Heart left ventricle (tissue), 16 donors: ENCODE measurements around the gene SUSD1. TPM values are rescaled to one million over a fixed set of nuclear protein-coding genes. Genes with fewer than 3 reads are reported as not detected.

Experiments used
- ATAC-seq, 4 donors: fragments of 200-7000 bp; cut with Tn5 transposase; one replicate each; pipeline ENCODE4 v1.9.1; 2020 to 2022; ENCODE audit warnings: moderate library complexity in 4 of 4, mild to moderate bottlenecking in 3 of 4, moderate number of reproducible peaks in 1 of 4
- DNase-seq, 5 donors: peaks; one replicate each; pipeline ENCODE4 v3.0.0-alpha.2; 2020
- H3K27ac ChIP-seq, 12 donors: fragments of 200-600 bp; sonication (generic) in 4 of 12; one replicate each; pipeline versions ENCODE4 v1.5.0 to v1.8.0; 2016 to 2022; ENCODE audit warnings: mild to moderate bottlenecking in 2 of 12
- H3K27me3 ChIP-seq, 9 donors: fragments of 200-600 bp; sonication (generic) in 2 of 9; one replicate each; pipeline versions ENCODE4 v1.5.1 to v1.8.0; 2016 to 2022; ENCODE audit warnings: mild to moderate bottlenecking in 3 of 9
- H3K36me3 ChIP-seq, 9 donors: fragments of 200-600 bp; sonication (generic) in 2 of 9; one replicate each; pipeline versions ENCODE4 v1.5.0 to v1.8.0; 2018 to 2022; ENCODE audit warnings: mild to moderate bottlenecking in 2 of 9
- H3K4me1 ChIP-seq, 12 donors: fragments of 200-600 bp; sonication (generic) in 4 of 12; one replicate each; pipeline versions ENCODE4 v1.5.0 to v1.8.0; 2016 to 2022; ENCODE audit warnings: mild to moderate bottlenecking in 3 of 12
- H3K4me3 ChIP-seq, 12 donors: fragments of 200-600 bp; sonication (generic) in 4 of 12; one replicate each; pipeline versions ENCODE4 v1.5.0 to v1.8.0; 2017 to 2022; ENCODE audit warnings: mild to moderate bottlenecking in 9 of 12, moderate library complexity in 4 of 12
- H3K9me3 ChIP-seq, 12 donors: fragments of 200-600 bp; sonication (generic) in 4 of 12; one replicate each; pipeline versions ENCODE4 v1.5.0 to v1.8.0; 2016 to 2022; ENCODE audit warnings: mild to moderate bottlenecking in 1 of 12
- POLR2A ChIP-seq, 2 donors: fragments of 450-650 bp; IDR thresholded peaks; one replicate each; pipeline ENCODE4 v1.6.1; 2017; ENCODE audit warnings: antibody characterized with exemption in 2 of 2, mild to moderate bottlenecking in 2 of 2, moderate library complexity in 2 of 2
- WGBS, 4 donors: extraction: QIAGEN DNeasy Blood & Tissue Kit in 2 of 4; methylation state at CpG; one replicate each; pipeline versions ENCODE4 v1.1.5 to v1.1.7; 2013 to 2018; 5-methylcytosine and 5-hydroxymethylcytosine counted together
- intact Hi-C, 10 donors: fragments of 100-400 bp; cut with DNase I; formaldehyde crosslinking; loops; one replicate each; pipeline versions ENCODE4 v1.11.1 to v1.14.2; 2022
- polyA plus RNA-seq, 2 donors: library from polyadenylated mRNA; stranded (reverse); fragments of 200-250 nt; gene quantifications; one replicate each; pipeline ENCODE4 v1.2.3, GENCODE V29; 2013
- total RNA-seq, 9 donors: library from RNA; depleted of rRNA in 2 of 9; stranded (reverse); fragments of >200 nt in 2 of 9; fragmentation: NEBNext Ultra II Directional in 3 of 9; extraction: Animal tissue kit (Norgen Biotek cat#: 25700) in 3 of 9; gene quantifications; one replicate each; pipeline versions ENCODE4 v1.1.0 to v1.2.4, GENCODE V29; 2016 to 2023
- TF ChIP-seq, protein P1 (sequence below), 12 donors: fragments of 200-600 bp; sonication (generic) in 4 of 12; IDR thresholded peaks; one replicate each; pipeline versions ENCODE4 v1.5.0 to v1.8.0; 2018 to 2022; ENCODE audit warnings: antibody characterized with exemption in 12 of 12, mild to moderate bottlenecking in 5 of 12
- donor health status: ischemic (EF 13 %, LVEDD 7.1; RV severe dilation, severe dysfunction).
- donor health status: healthy with polysubstance abuse.
- donor health status: DM: no; HTN: yes; CAD: no.
- donor health status: DM: no; HTN: no; CAD: no.
- donor health status: ischemic (EF 25% LVEDD 6.9; RV normal size, moderate dysfunction).
- donor health status: ischemic (EF 25% LVEDD 5.7; RV mildly dilated, moderate dysfunction).
- donor health status: healthy.
- donor health status: DM: yes; HTN: yes; CAD: no.
- donor health status: ischemic (EF 35%, LVEDD 5.7; RV mildly dilated, moderate dysfunction).
- donor health status: nonischemic (EF 11% LVEDD 7.7; RV severe dilation, severe dysfunction).
- donor health status: DM: yes; HTN: yes; CAD: no.
- donor health status: PGD.
- donor health status: ischemic (EF 29% LVEDD 5.4; RV normal size, mild dysfunction).
- donor health status: nonischemic (EF 23%, LVEDD 6.1; RV moderate dilation, normal function).

Gene SUSD1
- total and polyA plus RNA-seq, 11 donors: 1.0 to 22.7 (median 6.0) TPM

DNA sequence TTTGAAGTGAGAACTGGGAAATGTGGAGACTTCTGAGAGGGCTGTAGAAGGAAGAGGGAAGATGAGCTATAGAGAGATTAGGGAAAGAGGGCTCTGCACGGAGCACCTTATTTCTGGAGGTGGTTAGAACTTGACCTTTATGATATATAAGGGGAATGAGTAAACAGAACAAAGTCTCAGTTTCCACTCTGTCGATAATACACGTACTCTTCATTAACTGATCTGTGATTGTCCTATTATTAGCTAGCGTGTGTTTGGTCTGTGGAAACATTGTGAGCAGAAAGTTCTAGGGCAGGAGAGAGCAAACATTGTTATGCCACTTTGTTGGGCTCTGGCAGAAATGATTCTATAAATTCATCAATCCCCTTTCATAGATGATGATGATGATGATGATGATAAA is 159.9 kb downstream of the SUSD1 start:
- H3K4me1 ChIP-seq: peaks cover 0 to 30% (median 15%) of the 10 kb centered on the region in 12 donors
- WGBS, 4 donors: 90 to 93% (median 91%) methylated on average over 4 of the region's 4 CpGs
- H3K27ac ChIP-seq: no peak overlapping the region
- DNase-seq (no peak), ATAC-seq (no peak)
- H3K36me3 ChIP-seq: no peaks in the 10 kb centered on the region
- TF ChIP-seq POLR2A (IDR thresholded peaks at IDR 0.05): no peak
- TF ChIP-seq, protein P1, sequence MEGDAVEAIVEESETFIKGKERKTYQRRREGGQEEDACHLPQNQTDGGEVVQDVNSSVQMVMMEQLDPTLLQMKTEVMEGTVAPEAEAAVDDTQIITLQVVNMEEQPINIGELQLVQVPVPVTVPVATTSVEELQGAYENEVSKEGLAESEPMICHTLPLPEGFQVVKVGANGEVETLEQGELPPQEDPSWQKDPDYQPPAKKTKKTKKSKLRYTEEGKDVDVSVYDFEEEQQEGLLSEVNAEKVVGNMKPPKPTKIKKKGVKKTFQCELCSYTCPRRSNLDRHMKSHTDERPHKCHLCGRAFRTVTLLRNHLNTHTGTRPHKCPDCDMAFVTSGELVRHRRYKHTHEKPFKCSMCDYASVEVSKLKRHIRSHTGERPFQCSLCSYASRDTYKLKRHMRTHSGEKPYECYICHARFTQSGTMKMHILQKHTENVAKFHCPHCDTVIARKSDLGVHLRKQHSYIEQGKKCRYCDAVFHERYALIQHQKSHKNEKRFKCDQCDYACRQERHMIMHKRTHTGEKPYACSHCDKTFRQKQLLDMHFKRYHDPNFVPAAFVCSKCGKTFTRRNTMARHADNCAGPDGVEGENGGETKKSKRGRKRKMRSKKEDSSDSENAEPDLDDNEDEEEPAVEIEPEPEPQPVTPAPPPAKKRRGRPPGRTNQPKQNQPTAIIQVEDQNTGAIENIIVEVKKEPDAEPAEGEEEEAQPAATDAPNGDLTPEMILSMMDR (IDR thresholded peaks at IDR 0.05): no peak
- H3K27me3 ChIP-seq: no peaks in the 10 kb centered on the region
- no peak overlapping the region for H3K4me3 ChIP-seq
- no peaks in the 10 kb centered on the region for H3K9me3 ChIP-seq
- intact Hi-C loops: no loop called here

DNA sequence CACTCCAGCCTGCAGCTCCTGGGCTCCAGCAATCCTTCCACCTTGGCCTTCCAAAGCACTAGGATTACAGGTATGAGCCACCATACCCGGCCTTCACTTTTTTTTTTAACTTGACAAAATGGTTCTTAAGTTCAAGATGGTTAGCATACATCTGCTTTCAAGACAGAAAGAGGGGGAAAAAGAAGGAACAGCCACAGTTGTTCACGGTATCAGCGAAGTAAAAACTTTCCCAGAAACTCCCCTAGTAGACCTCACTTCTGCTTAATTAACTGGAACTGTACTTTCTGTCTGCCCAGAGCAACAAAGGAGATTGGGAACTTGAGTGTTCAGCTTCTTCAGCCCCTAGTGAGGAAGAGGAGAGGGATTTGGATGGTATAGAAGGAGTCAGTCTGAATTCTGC is 161.8 kb downstream of the SUSD1 start:
- H3K4me1 ChIP-seq: peaks cover 0 to 30% (median 15%) of the 10 kb centered on the region in 12 donors
- DNase-seq (no peak), ATAC-seq (peak in 1 of 4 donors; percentile 23)
- 90 to 97% (median 93%) methylated on average over 3 of the region's 3 CpGs for WGBS, 4 donors
- H3K9me3 ChIP-seq: no peaks in the 10 kb centered on the region
- no peaks in the 10 kb centered on the region for H3K27me3 ChIP-seq
- intact Hi-C loops: no loop called here
- no peaks in the 10 kb centered on the region for H3K36me3 ChIP-seq
- TF ChIP-seq, protein P1 (IDR thresholded peaks at IDR 0.05): no peak
- TF ChIP-seq POLR2A (IDR thresholded peaks at IDR 0.05): no peak
- peak overlapping the region in 6 of 12 donors; percentile 20 to 92 (median 70) for H3K27ac ChIP-seq
- H3K4me3 ChIP-seq: no peak overlapping the region

GRCh38 chr9:112012026-112012902 is 162.8 kb downstream of the SUSD1 start:
- Histone ChIP-seq H3K9me3 (no peaks in the 10 kb centered on the region), H3K4me1 (peaks cover 0 to 30% (median 15%) of the 10 kb centered on the region in 12 donors), H3K4me3 (no peak overlapping the region), H3K27me3 (no peaks in the 10 kb centered on the region), H3K36me3 (no peaks in the 10 kb centered on the region), H3K27ac (peak overlapping the region in 10 of 12 donors; percentile 20 to 92 (median 64))
- intact Hi-C loops: no loop called here
- peak in 4 of 5 donors; percentile 28 to 77 (median 45) for DNase-seq
- peak; percentile 82 to 94 (median 88) for ATAC-seq
- 38 to 53% (median 40%) methylated on average over 4 of the region's 4 CpGs for WGBS, 4 donors
- TF ChIP-seq, protein P1 (IDR thresholded peaks at IDR 0.05): no peak
- no peak for TF ChIP-seq POLR2A (IDR thresholded peaks at IDR 0.05)

DNA sequence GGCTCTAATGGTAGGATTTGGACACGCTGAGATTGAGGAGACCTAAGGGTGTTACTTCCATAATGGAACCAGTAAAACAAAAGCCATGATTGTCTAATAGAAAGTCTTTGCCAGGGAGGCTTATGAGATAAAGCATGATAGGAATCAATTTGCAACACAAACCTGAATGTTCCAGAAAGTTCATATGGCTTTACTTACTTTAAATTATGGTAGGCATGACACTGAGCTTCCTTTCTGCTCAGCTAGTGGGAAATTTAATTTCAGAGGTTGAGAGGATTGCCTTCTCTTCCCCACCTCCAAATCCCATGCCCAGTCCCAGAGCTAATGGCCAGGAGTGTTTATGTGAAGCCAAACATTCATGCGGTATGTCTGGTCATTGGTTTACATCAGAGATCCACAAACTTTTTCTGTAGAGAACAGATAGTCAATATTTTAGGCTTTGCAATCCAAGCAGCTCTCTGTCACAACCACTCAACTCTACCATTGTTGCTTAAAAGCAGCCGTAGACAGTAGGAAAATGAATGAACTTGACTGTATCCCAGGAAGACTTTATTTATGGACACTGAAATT is 164.0 kb downstream of the SUSD1 start:
- H3K27me3 ChIP-seq: no peaks in the 10 kb centered on the region
- DNase-seq (no peak), ATAC-seq (no peak)
- H3K4me3 ChIP-seq: no peak overlapping the region
- H3K36me3 ChIP-seq: no peaks in the 10 kb centered on the region
- H3K9me3 ChIP-seq: no peaks in the 10 kb centered on the region
- TF ChIP-seq, protein P1 (IDR thresholded peaks at IDR 0.05): no peak
- TF ChIP-seq POLR2A (IDR thresholded peaks at IDR 0.05): no peak
- intact Hi-C loops: no loop called here
- peak overlapping the region in 3 of 12 donors; percentile 68 to 92 (median 81) for H3K27ac ChIP-seq
- 94 to 98% (median 98%) methylated on average over 3 of the region's 3 CpGs for WGBS, 4 donors
- peaks cover 0 to 36% (median 15%) of the 10 kb centered on the region in 12 donors for H3K4me1 ChIP-seq
